ENCODE measurements around the gene CFAP69. TPM values are rescaled to one million over a fixed set of nuclear protein-coding genes. Genes with fewer than 3 reads are reported as not detected.
A peak's percentile ranks its signal among the peaks of the same experiment; 100 is the strongest.

Gene CFAP69, protein sequence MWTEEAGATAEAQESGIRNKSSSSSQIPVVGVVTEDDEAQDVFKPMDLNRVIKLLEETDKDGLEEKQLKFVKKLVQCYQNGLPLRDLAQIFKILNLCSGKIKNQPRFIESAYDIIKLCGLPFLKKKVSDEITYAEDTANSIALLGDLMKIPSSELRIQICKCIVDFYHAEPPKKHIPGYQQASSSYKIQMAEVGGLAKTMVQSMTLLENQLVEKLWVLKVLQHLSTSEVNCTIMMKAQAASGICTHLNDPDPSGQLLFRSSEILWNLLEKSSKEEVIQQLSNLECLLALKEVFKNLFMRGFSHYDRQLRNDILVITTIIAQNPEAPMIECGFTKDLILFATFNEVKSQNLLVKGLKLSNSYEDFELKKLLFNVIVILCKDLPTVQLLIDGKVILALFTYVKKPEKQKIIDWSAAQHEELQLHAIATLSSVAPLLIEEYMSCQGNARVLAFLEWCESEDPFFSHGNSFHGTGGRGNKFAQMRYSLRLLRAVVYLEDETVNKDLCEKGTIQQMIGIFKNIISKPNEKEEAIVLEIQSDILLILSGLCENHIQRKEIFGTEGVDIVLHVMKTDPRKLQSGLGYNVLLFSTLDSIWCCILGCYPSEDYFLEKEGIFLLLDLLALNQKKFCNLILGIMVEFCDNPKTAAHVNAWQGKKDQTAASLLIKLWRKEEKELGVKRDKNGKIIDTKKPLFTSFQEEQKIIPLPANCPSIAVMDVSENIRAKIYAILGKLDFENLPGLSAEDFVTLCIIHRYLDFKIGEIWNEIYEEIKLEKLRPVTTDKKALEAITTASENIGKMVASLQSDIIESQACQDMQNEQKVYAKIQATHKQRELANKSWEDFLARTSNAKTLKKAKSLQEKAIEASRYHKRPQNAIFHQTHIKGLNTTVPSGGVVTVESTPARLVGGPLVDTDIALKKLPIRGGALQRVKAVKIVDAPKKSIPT
- total RNA-seq (2021) (2.4 and 4.3 TPM in 2 replicates), Bru-seq, nascent RNA (percentile 50 among the genes with signal in this experiment), BruChase-seq, experiment 1, labeled RNA remaining after a 2-hour chase (percentile 54 among the genes with signal in this experiment), BruChase-seq, experiment 2, labeled RNA remaining after a 6-hour chase (percentile 31 among the genes with signal in this experiment)
- long read RNA-seq, partial matches to known transcripts: 0 of 1 reads
- long read RNA-seq, other reads (novel, unspliced or antisense): 1 of 1 reads

- ChIA-PET CTCF (no interaction called here), POLR2A (ENCODE audit: low non-redundant PET) (no interaction called here)
- BruUV-seq (replicated peaks): no TSS peak
- peak within 1 kb of the TSS; percentile 2 for H3K27ac ChIP-seq (ENCODE audit: low read depth, low read length, poor library complexity, severe bottlenecking)
- intact Hi-C loops (cut with micrococcal nuclease; ENCODE audit: unreplicated experiment): no loop called here
- peak within 1 kb of the TSS; percentile 82 for H3K4me3 ChIP-seq (ENCODE audit: low read depth, low read length, poor library complexity, severe bottlenecking)
- TF ChIP-seq, protein P1, sequence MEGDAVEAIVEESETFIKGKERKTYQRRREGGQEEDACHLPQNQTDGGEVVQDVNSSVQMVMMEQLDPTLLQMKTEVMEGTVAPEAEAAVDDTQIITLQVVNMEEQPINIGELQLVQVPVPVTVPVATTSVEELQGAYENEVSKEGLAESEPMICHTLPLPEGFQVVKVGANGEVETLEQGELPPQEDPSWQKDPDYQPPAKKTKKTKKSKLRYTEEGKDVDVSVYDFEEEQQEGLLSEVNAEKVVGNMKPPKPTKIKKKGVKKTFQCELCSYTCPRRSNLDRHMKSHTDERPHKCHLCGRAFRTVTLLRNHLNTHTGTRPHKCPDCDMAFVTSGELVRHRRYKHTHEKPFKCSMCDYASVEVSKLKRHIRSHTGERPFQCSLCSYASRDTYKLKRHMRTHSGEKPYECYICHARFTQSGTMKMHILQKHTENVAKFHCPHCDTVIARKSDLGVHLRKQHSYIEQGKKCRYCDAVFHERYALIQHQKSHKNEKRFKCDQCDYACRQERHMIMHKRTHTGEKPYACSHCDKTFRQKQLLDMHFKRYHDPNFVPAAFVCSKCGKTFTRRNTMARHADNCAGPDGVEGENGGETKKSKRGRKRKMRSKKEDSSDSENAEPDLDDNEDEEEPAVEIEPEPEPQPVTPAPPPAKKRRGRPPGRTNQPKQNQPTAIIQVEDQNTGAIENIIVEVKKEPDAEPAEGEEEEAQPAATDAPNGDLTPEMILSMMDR (conservative IDR thresholded peaks at IDR 0.05; ENCODE audit: low read depth, low read length): 0 out of 2 replicates have a peak, but pooled peaks have one; percentile 14
- TF ChIP-seq EZH2 (IDR thresholded peaks at IDR 0.05; ENCODE audit: borderline replicate concordance, low read depth, low read length, poor library complexity, severe bottlenecking): no peak
- peaks cover 4% of the 10 kb centered on the region for H3K4me1 ChIP-seq (ENCODE audit: insufficient read depth, low read length, poor library complexity, severe bottlenecking)
- no peaks in the 10 kb centered on the region for H3K36me3 ChIP-seq (ENCODE audit: insufficient read depth, low read length, poor library complexity, severe bottlenecking)
- H3K27me3 ChIP-seq (replicated peaks; ENCODE audit: insufficient read depth, low read depth, low read length, poor library complexity): no peaks in the 10 kb centered on the region
- peak; percentile 92 for DNase-seq (ENCODE audit: low spot score)
- H3K9me3 ChIP-seq (ENCODE audit: low read depth, low read length, poor library complexity, severe bottlenecking): no peaks in the 10 kb centered on the region
Observed at GRCh38 chr7:90244909-90245851, at the start of gene CFAP69. CFAP69 (plus strand) TSS chr7:90245174; CDS start chr7:90245425, 251 bp downstream.

- H3K9me3 ChIP-seq (ENCODE audit: low read depth, low read length, poor library complexity, severe bottlenecking): peaks cover 5% of the 10 kb centered on the region
- no peaks in the 10 kb centered on the region for H3K27me3 ChIP-seq (replicated peaks; ENCODE audit: insufficient read depth, low read depth, low read length, poor library complexity)
- intact Hi-C loops (cut with micrococcal nuclease; ENCODE audit: unreplicated experiment): no loop called here
- no peaks in the 10 kb centered on the region for H3K4me1 ChIP-seq (ENCODE audit: insufficient read depth, low read length, poor library complexity, severe bottlenecking)
- TF ChIP-seq, protein P1 (conservative IDR thresholded peaks at IDR 0.05; ENCODE audit: low read depth, low read length): no peak
- TF ChIP-seq EZH2 (IDR thresholded peaks at IDR 0.05; ENCODE audit: borderline replicate concordance, low read depth, low read length, poor library complexity, severe bottlenecking): no peak
- POLR2A ChIA-PET (ENCODE audit: low non-redundant PET): no interaction called here
- peaks cover 3% of the 10 kb centered on the region for H3K36me3 ChIP-seq (ENCODE audit: insufficient read depth, low read length, poor library complexity, severe bottlenecking)
- no peak for DNase-seq (ENCODE audit: low spot score)
- H3K4me3 ChIP-seq (ENCODE audit: low read depth, low read length, poor library complexity, severe bottlenecking): no peak overlapping the region
- H3K27ac ChIP-seq (ENCODE audit: low read depth, low read length, poor library complexity, severe bottlenecking): no peak overlapping the region
- CTCF ChIA-PET: no interaction called here
- BruUV-seq (replicated peaks): no TSS peak
Observed at GRCh38 chr7:90201500-90202195, 43.3 kb upstream of the CFAP69 start.
